Caco-2 (cell line): ENCODE data around the gene OAT. TPM values are rescaled to one million over a fixed set of nuclear protein-coding genes. Genes with fewer than 3 reads are reported as not detected.

Experiments
- BruUV-seq: library from RNA; stranded (reverse); fragments of 400-500 nt; replicated peaks from 2 replicates; lab custom pipeline; 2021; lab: Mats Ljungman, UMichigan
- CTCF ChIA-PET: fragments of 300-600 bp; sonication (Branson Sonifier 250); formaldehyde crosslinking; loops from one replicate; lab custom pipeline; 2022; ENCODE audit warnings: antibody characterized with exemption; lab: Charles Lee
- POLR2A ChIA-PET: fragments of 300-600 bp; sonication (Branson Sonifier 250); formaldehyde crosslinking; loops from one replicate; lab custom pipeline; 2022; ENCODE audit warnings: antibody characterized with exemption; lab: Charles Lee
- DNase-seq, 2 experiments: peaks; one replicate each; pipeline versions ENCODE4 v3.0.0 to v3.0.0-alpha.2; 2020 to 2022
- H3K27me3 ChIP-seq: replicated peaks from 2 replicates; pipeline ENCODE4 v1.6.0; 2011; ENCODE audit warnings: low read length; ENCODE audit not compliant: control insufficient read depth, insufficient read depth
- H3K36me3 ChIP-seq: 2 replicates; pipeline ENCODE4 v1.5.1; 2011; ENCODE audit warnings: low read length; ENCODE audit not compliant: control insufficient read depth, insufficient read depth
- H3K4me1 ChIP-seq: fragments of 250-450 bp; sonication (Bioruptor Pico); 2 replicates; pipeline ENCODE4 v1.5.1; 2020; ENCODE audit warnings: mild to moderate bottlenecking
- H3K4me3 ChIP-seq: 2 replicates; pipeline ENCODE4 v1.5.1; 2011; ENCODE audit warnings: low read depth, mild to moderate bottlenecking, control low read depth, low read length
- H3K9me3 ChIP-seq: fragments of 250-450 bp; sonication (Bioruptor Pico); 2 replicates; pipeline ENCODE4 v1.5.1; 2020; ENCODE audit warnings: mild to moderate bottlenecking, moderate library complexity
- H3K27ac Mint-ChIP-seq: one replicate; pipeline ENCODE4 v1.8.0; 2022; ENCODE audit warnings: mixed read lengths; ENCODE audit not compliant: unreplicated experiment
- H3K27me3 Mint-ChIP-seq: one replicate; pipeline ENCODE4 v1.8.0; 2022; ENCODE audit warnings: mixed read lengths; ENCODE audit not compliant: insufficient read depth, unreplicated experiment
- H3K36me3 Mint-ChIP-seq: one replicate; pipeline ENCODE4 v1.8.0; 2022; ENCODE audit warnings: mild to moderate bottlenecking, mixed read lengths; ENCODE audit not compliant: insufficient read depth, unreplicated experiment
- H3K4me1 Mint-ChIP-seq: one replicate; pipeline ENCODE4 v1.8.0; 2022; ENCODE audit warnings: low read depth, mixed read lengths; ENCODE audit not compliant: unreplicated experiment
- H3K4me3 Mint-ChIP-seq: one replicate; pipeline ENCODE4 v1.8.0; 2022; ENCODE audit warnings: mild to moderate bottlenecking, moderate library complexity, mixed read lengths; ENCODE audit not compliant: unreplicated experiment
- H3K9me3 Mint-ChIP-seq: one replicate; pipeline ENCODE4 v1.8.0; 2022; ENCODE audit warnings: mixed read lengths; ENCODE audit not compliant: unreplicated experiment
- CTCF ChIP-seq, 2 experiments: fragments of 200-600 bp in 1 of 2; IDR thresholded peaks; 1 replicate in 1 of 2; 2 replicates in 1 of 2; pipeline versions ENCODE4 v1.5.1 to v1.8.0; 2011 to 2022; ENCODE audit warnings: antibody characterized with exemption in 1 of 2, control low read depth in 1 of 2, inconsistent platforms in 1 of 2, low read depth in 1 of 2, low read length in 1 of 2, mild to moderate bottlenecking in 1 of 2, moderate library complexity in 1 of 2; ENCODE audit not compliant: insufficient read depth in 1 of 2, severe bottlenecking in 1 of 2, unreplicated experiment in 1 of 2
- intact Hi-C: fragments of 100-400 bp; cut with micrococcal nuclease; formaldehyde crosslinking; loops from one replicate; pipeline ENCODE4 v1.10.0; 2022; ENCODE audit not compliant: unreplicated experiment
- total RNA-seq: library from RNA; stranded (reverse); gene quantifications from 2 replicates; pipeline ENCODE4 v1.2.3, GENCODE V29; 2022

OAT gene
- total RNA-seq, 1 experiment from 2014 or later = 312 TPM

- BruUV-seq = no TSS peak
- H3K4me3 ChIP-seq = no peak overlapping the region
- TF ChIP-seq CTCF (IDR thresholded peaks at IDR 0.05; ENCODE audit: insufficient read depth in 1 of 2, low read depth in 1 of 2, low read length in 1 of 2, severe bottlenecking in 1 of 2, unreplicated experiment in 1 of 2) = no peak
- peaks cover 6% of the 10 kb centered on the region; the same call in 1 of the 2 replicates for H3K4me1 ChIP-seq
- H3K9me3 Mint-ChIP-seq = no peaks in the 10 kb centered on the region
- H3K9me3 ChIP-seq = no peaks in the 10 kb centered on the region
- H3K27ac Mint-ChIP-seq = no peak overlapping the region
- no peaks in the 10 kb centered on the region for H3K36me3 ChIP-seq
- intact Hi-C loops = no loop called here
- no peaks in the 10 kb centered on the region; the same call in 1 of the 2 replicates for H3K27me3 ChIP-seq
- H3K4me3 Mint-ChIP-seq = no peak overlapping the region
- POLR2A ChIA-PET = no interaction called here
- no peaks in the 10 kb centered on the region for H3K36me3 Mint-ChIP-seq
- peaks cover 6% of the 10 kb centered on the region for H3K4me1 Mint-ChIP-seq
- peak in 1 of 2 experiments; percentile 12 for DNase-seq
- H3K27me3 Mint-ChIP-seq = no peaks in the 10 kb centered on the region
- CTCF ChIA-PET = interaction anchor here (0.6 to 1.3 kb wide), 2 partner anchors 40 to 1294 kb away, joined by 3 to 4 read pairs; no protein-coding TSS in a partner anchor
Observed at GRCh38 chr10:124349996-124350280, 68.8 kb downstream of the OAT start.

DNA sequence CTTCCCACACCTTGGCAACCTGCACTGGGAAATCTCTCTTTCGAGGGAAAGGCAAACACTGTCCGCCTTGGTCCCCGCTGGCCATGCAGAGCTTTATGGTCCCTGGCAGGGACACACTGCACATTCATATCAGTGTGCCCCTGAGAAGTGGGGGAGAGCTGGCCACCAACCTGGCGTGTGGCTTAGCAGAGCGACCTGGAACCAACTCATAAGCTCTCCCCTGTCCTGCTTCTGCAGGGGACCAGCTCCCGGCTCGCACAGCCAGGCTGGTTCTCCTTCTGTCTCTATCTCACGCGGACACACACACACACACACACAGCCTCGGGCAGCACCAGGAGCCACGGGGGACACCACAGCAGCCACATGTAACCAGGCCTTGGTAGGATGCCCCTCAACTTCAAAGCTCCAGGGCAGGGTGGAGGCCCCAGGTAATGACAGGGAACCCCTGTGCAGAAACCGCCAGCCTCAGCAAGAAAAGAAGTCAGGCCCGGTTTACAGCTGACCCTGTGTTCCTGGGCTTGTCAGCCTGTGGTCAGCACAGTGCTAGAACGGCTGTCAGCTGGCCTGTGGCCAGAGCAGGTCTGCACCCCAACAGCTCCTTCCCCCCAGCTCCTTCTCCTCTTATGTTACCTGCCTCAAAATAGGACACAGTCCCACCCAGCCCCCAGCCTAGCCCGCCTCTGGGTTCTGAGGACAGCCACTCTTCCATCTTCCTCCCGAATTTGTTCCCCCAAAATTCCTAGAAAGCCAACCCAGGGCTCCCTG is 69.3 kb downstream of the OAT start:
- Mint-ChIP-seq H3K36me3 (no peaks in the 10 kb centered on the region), H3K4me3 (no peak overlapping the region), H3K27me3 (no peaks in the 10 kb centered on the region), H3K9me3 (no peaks in the 10 kb centered on the region), H3K4me1 (peaks cover under 1% of the 10 kb centered on the region), H3K27ac (no peak overlapping the region)
- ChIA-PET CTCF (interaction anchor here (0.6 to 1.3 kb wide), 2 partner anchors 41 to 1295 kb away, joined by 3 to 4 read pairs; no protein-coding TSS in a partner anchor), POLR2A (no interaction called here)
- intact Hi-C loops = no loop called here
- no peak overlapping the region for H3K4me3 ChIP-seq
- H3K27me3 ChIP-seq = no peaks in the 10 kb centered on the region; the same call in 1 of the 2 replicates
- TF ChIP-seq CTCF (IDR thresholded peaks at IDR 0.05; ENCODE audit: insufficient read depth in 1 of 2, low read depth in 1 of 2, low read length in 1 of 2, severe bottlenecking in 1 of 2, unreplicated experiment in 1 of 2) = no peak
- H3K4me1 ChIP-seq = peaks cover 4% of the 10 kb centered on the region; the same call in 1 of the 2 replicates
- peak in 1 of 2 experiments; percentile 19 for DNase-seq
- BruUV-seq = no TSS peak
- no peaks in the 10 kb centered on the region for H3K36me3 ChIP-seq
- no peaks in the 10 kb centered on the region for H3K9me3 ChIP-seq

DNA sequence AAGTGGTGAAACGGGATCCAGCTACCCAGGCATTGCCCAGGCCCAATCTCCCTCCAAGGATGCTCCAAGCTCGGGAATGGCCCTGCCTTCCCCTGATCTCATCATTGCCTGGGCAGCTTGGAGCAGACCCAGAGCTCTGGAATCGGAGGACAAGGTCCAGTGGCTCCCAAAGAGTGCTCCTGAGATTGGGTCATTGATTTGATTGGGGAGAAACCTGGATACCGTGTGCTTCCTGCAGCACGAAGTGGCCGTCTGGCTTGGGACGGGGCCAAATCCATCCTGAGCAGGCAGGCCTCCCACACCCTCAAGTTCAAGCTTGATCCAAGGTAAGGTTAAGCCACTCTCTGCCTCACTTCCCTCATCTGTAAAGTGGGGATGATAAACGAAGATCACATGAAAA is 69.9 kb downstream of the OAT start:
- Mint-ChIP-seq H3K4me1 (no peaks in the 10 kb centered on the region), H3K9me3 (no peaks in the 10 kb centered on the region), H3K4me3 (no peak overlapping the region), H3K27me3 (no peaks in the 10 kb centered on the region), H3K27ac (no peak overlapping the region), H3K36me3 (no peaks in the 10 kb centered on the region)
- TF ChIP-seq CTCF (IDR thresholded peaks at IDR 0.05; ENCODE audit: insufficient read depth in 1 of 2, low read depth in 1 of 2, low read length in 1 of 2, severe bottlenecking in 1 of 2, unreplicated experiment in 1 of 2) = no peak
- H3K36me3 ChIP-seq = no peaks in the 10 kb centered on the region
- H3K4me1 ChIP-seq = no peaks in the 10 kb centered on the region
- no peak overlapping the region for H3K4me3 ChIP-seq
- DNase-seq = peak in 1 of 2 experiments; percentile 17
- ChIA-PET POLR2A (no interaction called here), CTCF (interaction anchor here (1.3 kb wide), 1 partner anchor 41 kb away, joined by 3 read pairs; no protein-coding TSS in a partner anchor)
- no peaks in the 10 kb centered on the region for H3K9me3 ChIP-seq
- H3K27me3 ChIP-seq = no peaks in the 10 kb centered on the region; the same call in 1 of the 2 replicates
- intact Hi-C loops = no loop called here
- BruUV-seq = no TSS peak
